GM12873 (cell line): ENCODE measurements around the gene DENND1A.

Experiments
- CTCF ChIP-seq: IDR thresholded peaks from 2 replicates; pipeline ENCODE4 v1.5.1; 2012; ENCODE audit warnings: low read depth, mild to moderate bottlenecking, moderate library complexity, low read length, control low read depth; ENCODE audit not compliant: insufficient read depth; ENCODE audit errors: missing control alignments

The DENND1A gene

GRCh38 chr9:123614306-123615263 is 315.3 kb downstream of the DENND1A start:
- no peak for TF ChIP-seq CTCF

GRCh38 chr9:123611226-123611625 is 318.7 kb downstream of the DENND1A start:
- TF ChIP-seq CTCF, result no peak

GRCh38 chr9:123609844-123610243 is 320.1 kb downstream of the DENND1A start:
- no peak for TF ChIP-seq CTCF

- TF ChIP-seq CTCF, result no peak
Measured at GRCh38 chr9:123608104-123608503, 321.8 kb downstream of the DENND1A start.

- TF ChIP-seq CTCF, result no peak
Measured at GRCh38 chr9:123607479-123607878, 322.4 kb downstream of the DENND1A start.

- TF ChIP-seq CTCF, result no peak
Measured at GRCh38 chr9:123606141-123606540, 323.8 kb downstream of the DENND1A start.

GRCh38 chr9:123605286-123605685 is 324.6 kb downstream of the DENND1A start:
- no peak for TF ChIP-seq CTCF
